ENCODE measurements around the gene UBE2E3.

GRCh38 chr2:180938451-180938850 lies 42.0 kb upstream of the UBE2E3 start:
- TF ChIP-seq CTCF (conservative IDR thresholded peaks at IDR 0.05; ENCODE audit: low read length) (no peak), EZH2phosphoT487 (IDR thresholded peaks at IDR 0.05; ENCODE audit: borderline replicate concordance) (no peak)

All from Loucy (cell line).